PFSK-1 (cell line): ENCODE data around the gene EVX2.

Source experiments
- FOXP2 ChIP-seq: optimal IDR thresholded peaks from 2 replicates; pipeline ENCODE3; 2011; ENCODE audit warnings: borderline replicate concordance, control low read depth, inconsistent platforms; ENCODE audit not compliant: insufficient read depth; ENCODE audit errors: extremely low read length, extremely low read depth
- POLR2AphosphoS5 ChIP-seq: IDR thresholded peaks from 2 replicates; pipeline ENCODE4 v1.6.1; 2012; ENCODE audit warnings: low read depth, mild to moderate bottlenecking, control low read depth, low read length, moderate library complexity
- REST ChIP-seq, 2 experiments: IDR thresholded peaks; 2 replicates each; pipeline versions ENCODE4 v1.6.1 to v1.8.0; 2011 to 2012; ENCODE audit warnings: low read depth in 2 of 2, low read length in 2 of 2, control low read depth in 1 of 2, inconsistent platforms in 1 of 2, mild to moderate bottlenecking in 1 of 2, moderate library complexity in 1 of 2; ENCODE audit not compliant: insufficient read depth in 1 of 2
- SIN3A ChIP-seq: IDR thresholded peaks from 2 replicates; pipeline ENCODE4 v1.6.1; 2012; ENCODE audit warnings: mild to moderate bottlenecking, low read length, moderate library complexity, borderline replicate concordance; ENCODE audit not compliant: insufficient read depth
- TAF1 ChIP-seq: IDR thresholded peaks from 2 replicates; pipeline ENCODE4 v1.6.1; 2012; ENCODE audit warnings: low read length, control low read depth, borderline replicate concordance; ENCODE audit not compliant: insufficient read depth

GRCh38 chr2:176128982-176129796, 45.4 kb upstream of the EVX2 start, which contains the start of gene HOXD8:
- TF ChIP-seq REST (IDR thresholded peaks at IDR 0.05; ENCODE audit: insufficient read depth in 1 of 2, low read depth in 2 of 2, low read length in 2 of 2) = no peak
- TF ChIP-seq POLR2AphosphoS5 = no peak
- TF ChIP-seq TAF1 = no peak
- no peak for TF ChIP-seq SIN3A
- TF ChIP-seq FOXP2 = peak; percentile 88
